ENCODE data around the gene REM2.

GRCh38 chr14:22847661-22848341, 35.2 kb upstream of the REM2 start:
- TF ChIP-seq EZH2 (IDR thresholded peaks at IDR 0.05; ENCODE audit: low read depth) (no peak), CTCF (conservative IDR thresholded peaks at IDR 0.05) (no peak)

Measured in PC-9 (cell line).